GM21360 (cell line): ENCODE results near the gene HIGD2B.
"Not testable (repeated sequence)": the region's sequence is repeated elsewhere in the genome, so short reads cannot be mapped to it uniquely, and the experiment has no call there.

Source experiments
- ATAC-seq: cut with Tn5 transposase; IDR thresholded peaks from one replicate; pipeline ENCODE4 v1.9.1; 2021; ENCODE audit warnings: mild to moderate bottlenecking, moderate library complexity; ENCODE audit not compliant: unreplicated experiment

The HIGD2B gene, protein sequence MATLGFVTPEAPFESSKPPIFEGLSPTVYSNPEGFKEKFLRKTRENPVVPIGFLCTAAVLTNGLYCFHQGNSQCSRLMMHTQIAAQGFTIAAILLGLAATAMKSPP

DNA sequence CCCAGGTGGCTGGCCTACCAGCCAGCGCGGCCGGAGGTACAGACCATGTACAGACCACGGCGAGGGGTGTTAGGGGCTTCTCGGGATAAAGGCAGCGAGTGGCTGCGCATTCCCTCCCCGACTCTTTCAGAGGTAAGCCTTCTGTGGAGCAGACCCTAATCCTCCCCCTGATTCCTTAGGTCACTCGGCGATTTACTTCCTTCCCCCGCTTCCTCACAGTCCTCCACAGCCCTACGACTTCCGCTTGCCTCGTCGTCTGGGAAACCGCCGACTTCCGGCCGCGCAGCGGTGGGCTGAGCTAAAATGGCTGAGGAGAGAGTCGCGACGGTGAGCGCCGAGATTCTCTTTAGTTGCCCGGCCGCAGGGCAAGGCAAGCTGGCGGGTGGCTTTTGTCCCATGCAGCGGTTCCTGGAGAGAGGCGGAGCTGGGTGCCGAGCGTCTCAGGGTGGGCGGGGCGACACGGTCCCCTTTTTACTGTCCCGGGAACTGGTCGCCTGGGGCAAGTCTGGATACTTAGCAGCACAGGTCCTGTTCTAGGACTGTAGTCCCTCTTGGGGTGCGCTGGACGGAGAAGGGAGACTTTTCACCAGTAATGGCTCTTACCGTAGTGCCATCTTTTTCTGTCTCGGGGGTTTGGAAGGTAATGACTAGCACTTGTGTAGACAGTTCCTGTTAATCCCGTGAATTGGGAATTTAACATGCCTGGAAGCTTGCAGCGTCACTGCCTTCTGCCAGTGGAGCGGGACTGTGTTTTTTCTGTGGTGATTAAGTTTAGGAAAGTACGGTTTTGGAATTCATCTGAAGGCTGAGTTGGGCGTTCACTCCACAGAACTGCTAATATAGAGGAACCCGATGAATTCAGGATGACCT is at the start of gene HIGD2B, which contains the start of gene BBS4:
Gene HIGD2B, minus strand, starts transcription at position 258 of the 870 bp plus-strand sequence. CDS start 9,808 bp downstream, outside the sequence.
Gene BBS4, plus strand, starts transcription at position 283 of the 870 bp plus-strand sequence. Its CDS starts 21 bp downstream, at position 304.
- ATAC-seq = peak; percentile 93

DNA sequence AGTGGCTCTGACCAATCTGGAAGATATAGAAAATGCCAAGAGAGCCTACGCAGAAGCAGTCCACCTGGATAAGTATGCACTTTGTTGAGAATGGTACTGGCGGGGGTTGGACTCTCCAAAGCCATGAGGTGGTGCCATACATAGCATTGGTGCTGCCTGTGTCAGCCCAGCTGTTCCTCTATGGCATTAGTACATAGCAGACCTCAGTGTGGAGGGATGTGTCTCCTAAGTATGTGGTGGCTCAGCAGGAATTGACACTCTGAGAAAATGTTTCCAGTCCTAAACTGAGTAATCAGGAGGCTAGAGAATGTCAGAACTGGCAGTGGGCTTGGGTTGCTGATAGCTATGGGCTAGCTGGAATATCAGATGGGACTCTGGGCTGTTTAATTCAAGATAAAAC is 49.1 kb upstream of the HIGD2B start:
- ATAC-seq = no peak

DNA sequence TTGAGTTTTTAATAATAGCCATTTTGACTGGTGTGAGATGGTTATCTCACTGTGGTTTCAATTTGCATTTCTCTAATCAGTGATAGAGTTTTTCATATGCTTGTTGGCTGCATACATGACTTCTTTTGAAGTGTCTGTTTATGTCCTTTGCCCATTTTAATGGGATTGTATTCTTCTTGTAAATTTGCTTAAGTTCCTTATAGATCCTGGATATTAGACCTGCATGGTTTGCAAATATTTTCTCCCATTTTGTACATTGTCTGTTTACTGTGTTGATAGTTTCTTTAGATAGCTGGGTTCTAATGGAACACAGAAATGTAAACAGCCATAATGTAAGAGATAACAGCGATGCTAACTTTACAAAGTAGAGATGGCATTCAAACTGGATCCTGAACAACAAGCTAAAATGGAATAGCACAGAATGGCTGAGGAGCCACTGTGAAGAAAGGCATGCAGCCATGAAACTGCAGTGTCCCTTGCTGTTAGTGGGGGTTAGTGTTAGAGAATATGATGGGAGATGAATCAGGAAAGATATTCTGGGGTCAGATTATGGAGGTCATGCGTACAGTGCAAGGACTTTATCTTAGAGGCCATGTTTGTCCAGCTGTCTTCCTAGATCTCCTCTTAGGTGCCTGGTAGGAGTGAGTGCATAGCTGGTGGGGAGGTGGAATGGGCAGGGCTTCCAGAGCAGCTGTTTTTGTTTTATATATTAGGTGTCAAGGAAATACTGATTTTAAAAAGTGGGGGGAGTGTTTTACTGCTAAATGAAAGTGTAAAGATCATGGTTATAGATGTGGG is 48.2 kb upstream of the HIGD2B start:
- no peak for ATAC-seq

DNA sequence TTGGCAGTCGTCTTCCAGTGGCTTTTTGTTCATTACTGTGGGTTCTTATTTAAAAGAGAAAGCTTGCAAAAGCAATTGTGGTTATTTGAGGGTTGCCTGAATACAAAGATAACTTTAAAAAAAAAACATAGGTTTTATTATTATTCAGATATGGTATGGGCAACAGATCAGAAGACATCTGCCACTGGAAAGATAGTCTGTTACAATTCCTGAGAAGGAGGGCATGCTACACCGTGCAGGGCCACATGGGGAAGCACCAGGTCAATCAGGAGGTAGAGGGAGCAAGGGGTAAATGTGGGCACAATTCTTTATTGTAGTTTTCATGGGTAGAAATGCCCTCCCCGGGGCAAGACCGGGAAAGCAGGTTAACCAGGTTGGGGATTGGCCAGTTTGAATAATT is 46.5 kb upstream of the HIGD2B start:
- ATAC-seq = no peak

DNA sequence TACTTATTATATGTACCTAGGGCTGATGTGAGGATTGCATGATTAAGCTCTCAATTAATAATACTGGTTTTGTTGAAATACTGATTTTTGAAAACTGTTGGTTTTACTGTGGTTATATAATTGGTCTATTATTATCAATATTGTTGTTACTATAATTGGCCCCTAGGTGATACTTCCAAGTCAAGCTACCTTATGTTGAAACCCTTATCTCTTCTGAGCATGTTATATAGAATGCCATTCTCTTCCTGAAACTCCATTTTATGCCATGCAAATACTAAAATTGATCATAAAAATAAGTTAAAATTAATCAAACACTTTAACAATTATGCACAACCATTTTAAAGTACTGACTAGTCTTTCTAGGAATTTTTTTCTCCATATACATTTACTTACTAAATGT is 46.1 kb upstream of the HIGD2B start:
- no peak for ATAC-seq

DNA sequence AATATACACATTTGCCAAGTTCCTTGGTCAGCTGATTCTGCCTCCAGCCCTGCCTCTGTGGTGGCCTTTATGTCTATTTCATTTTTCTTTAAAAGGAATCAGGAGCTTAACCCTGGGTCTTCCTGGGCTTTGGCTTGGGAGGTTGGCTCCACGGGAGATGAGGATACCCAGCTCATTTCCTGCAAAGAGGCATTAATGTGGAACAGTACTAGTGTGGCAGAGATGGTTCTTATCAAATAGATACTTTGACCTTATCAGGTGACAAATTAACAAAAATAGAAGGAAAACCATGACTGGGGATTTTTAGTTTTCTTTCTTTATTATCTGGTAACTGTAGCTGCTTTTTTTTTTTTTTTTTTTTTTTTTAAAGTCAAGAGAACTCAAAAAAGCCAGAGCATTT is 42.8 kb upstream of the HIGD2B start:
- ATAC-seq = no peak

DNA sequence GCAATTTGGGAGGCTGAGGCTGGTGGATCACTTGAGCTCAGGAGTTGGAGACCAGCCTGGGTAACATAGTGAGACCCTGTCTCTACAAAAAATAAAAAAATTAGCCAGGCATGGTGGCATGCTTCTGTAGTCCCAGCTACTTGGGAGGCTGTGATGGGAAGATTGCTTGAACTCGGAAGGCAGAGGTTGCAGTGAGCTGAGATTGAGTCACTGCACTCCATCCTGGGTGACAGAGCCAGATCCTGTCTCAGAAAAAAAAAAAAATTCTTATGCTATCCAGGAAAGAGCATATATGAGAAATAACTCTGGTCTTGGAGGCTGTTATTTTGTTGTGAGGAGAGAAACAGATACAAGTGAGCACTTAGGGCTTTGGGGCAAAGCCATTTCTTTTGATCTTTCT is 42.3 kb upstream of the HIGD2B start:
- not testable (repeated sequence) for ATAC-seq

DNA sequence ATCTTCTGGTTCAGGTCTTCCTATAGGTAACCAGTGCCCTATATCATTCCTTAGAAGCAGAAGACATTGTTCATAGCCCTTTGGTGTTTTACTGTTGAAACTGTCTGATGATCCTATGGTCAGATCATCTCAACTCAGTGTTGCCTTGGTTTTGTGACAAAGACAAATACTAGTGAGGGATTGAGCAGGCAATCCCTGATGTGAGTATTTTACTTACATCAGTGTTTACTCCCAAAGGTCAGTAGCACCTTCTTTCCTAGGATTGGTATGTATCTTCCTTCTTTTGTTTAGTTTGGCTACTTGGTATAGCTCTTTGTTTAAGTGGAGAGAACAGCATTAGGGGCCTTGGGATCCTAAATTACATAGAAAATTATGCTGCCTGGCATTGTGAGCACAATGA is 41.2 kb upstream of the HIGD2B start:
- no peak for ATAC-seq

DNA sequence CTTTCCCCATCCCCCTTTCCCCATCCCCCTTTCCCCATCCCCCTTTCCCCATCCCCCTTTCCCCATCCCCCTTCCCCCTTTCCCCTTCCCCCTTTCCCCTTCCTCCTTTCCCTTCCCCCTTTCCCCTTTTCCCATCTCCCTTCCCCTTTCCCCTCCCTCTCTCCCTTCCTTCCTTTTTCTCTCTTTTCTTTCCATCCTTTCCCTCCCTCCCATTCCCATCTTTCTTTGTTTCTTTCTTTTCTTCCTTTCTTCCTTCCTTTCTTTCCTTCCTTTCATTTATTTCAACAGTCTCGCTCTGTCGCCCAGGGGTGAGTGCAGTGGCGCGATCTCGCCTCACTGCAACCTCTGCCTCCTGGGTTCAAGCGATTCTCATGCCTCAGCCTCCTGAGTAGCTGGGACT is 39.9 kb upstream of the HIGD2B start:
- ATAC-seq = not testable (repeated sequence)

DNA sequence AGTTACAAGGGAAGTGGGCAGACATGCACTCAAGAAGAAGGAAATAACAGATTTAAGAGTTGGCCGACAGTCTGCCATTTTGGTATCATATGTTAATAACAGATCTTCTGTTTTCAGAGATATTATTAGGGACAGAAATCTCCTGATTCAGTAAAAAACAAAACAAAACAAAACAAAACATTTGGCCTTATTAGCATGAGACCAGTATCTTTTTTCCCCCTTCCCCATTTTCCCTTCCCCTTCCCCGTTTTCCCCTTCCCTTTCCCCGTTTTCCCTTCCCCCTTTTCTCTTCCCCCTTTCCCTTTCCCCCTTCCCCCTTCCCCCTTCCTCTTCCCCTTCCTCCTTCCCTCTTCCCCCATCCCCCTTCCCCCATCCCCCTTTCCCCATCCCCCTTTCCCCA is 39.5 kb upstream of the HIGD2B start:
- no peak for ATAC-seq

DNA sequence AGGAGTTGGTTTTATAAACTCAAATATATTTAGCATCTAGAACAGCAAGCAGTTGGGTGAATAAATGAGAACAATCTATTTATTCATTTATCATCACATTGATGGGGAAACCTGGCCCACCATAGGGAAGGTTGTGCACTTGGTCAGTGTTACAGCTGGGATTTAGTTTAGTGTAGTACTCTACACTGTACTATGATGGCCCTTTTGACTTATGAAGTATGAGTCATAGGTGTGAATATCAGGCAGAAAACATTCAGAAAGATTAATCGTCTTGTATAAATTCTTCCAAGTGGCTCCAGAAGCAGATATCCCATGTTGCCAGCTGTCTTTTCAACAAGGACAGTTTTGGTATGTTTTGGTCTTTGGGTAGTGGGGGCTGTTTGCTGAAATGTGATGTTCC is 38.0 kb upstream of the HIGD2B start:
- no peak for ATAC-seq

DNA sequence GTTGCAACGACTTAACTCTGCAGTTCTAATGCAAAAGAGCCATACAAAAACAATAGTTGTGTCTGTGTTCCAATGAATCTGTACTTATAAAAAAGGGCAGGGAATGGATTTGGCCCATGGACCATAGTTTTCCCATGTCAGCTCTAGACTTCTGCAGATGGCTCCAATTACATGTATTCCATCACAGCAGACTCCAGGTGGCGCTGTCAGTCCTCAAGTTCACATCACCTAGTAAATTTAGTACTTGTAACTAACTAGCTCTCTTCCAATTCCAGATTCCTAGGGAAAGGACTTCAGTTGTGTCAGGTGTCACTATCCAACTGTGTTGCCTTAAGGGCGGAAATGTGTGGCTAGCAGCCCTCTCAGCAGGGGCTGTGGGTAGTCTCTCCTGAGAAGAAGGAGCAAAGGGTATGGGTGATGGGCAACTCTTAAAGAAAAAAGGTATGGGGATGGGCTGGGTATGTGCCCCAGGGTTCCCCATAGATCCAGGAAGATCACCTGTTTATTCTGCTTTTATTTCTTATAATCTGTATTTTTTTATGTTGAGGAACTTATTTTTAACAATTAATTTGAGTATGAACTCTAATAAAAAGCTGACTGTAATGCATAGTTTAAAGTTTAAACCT is 36.2 kb upstream of the HIGD2B start:
- no peak for ATAC-seq

DNA sequence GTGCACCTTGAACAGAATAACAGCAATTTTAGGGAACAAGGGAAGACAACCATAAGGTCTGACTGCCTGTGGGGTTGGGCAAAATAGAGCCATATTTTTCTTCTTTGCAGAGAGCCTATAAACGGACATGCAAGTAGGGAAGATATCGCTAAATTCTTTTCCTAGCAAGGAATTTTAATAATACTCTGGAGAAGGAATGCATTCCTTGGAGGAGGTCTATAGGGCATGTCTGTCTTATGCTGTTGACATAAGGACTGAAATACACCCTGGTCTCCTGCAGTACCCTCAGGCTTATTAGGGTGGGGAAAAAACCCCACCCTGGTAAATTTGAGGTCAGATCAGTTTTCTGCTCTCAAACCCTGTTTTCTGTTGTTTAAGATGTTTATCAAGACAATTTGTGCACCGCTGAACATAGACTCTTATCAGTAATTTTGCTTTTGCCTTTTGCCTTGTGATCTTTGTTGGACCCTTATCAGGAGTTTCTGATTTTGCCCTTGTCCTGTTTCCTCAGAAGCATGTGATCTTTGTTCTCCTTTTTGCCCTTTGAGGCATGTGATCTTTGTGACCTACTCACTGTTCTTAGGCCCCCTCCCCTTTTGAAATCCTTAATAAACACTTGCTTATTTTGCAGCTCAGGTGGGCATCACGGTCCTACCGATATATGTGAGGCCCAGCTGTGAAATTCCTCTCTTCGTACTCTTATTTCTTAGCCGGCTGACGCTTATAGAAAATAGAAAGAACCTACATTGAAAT is 22.7 kb upstream of the HIGD2B start:
- ATAC-seq = not testable (repeated sequence)

DNA sequence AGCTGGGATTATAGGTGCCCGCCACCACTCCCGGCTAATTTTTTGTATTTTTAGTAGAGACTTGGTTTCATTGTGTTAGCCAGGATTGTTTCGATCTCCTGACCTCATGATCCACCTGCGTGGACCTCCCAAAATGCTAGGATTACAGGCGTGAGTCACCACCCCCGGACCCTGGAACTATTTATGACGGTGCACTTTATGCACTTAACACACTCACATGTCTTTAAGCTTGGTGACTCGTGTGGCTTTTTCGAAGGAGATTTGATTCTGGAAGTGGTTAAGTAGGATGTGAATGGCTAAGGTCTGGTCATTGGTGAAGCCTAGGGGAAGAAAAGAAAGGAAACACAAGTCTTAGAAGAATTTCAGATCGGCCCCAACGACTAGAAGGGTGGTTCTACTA is 20.3 kb upstream of the HIGD2B start:
- ATAC-seq = no peak

DNA sequence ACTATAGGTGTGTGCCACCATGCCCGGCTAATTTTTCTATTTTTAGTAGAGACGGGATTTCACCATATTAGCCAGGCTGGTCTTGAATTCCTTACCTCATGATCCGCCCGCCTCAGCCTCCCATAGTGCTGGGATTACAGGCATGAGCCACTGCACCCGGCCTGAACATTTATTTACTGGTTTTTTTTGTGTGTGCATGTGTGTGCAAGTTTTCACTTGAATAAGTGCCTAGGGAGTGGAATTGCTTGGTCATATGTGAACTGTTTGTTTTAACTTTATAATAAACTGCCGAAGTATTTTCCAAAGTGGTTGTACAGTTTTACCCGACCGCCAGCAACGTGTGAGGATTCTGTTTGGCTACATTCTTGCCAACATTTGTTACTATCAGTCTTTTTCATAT is 14.1 kb upstream of the HIGD2B start:
- no peak for ATAC-seq

DNA sequence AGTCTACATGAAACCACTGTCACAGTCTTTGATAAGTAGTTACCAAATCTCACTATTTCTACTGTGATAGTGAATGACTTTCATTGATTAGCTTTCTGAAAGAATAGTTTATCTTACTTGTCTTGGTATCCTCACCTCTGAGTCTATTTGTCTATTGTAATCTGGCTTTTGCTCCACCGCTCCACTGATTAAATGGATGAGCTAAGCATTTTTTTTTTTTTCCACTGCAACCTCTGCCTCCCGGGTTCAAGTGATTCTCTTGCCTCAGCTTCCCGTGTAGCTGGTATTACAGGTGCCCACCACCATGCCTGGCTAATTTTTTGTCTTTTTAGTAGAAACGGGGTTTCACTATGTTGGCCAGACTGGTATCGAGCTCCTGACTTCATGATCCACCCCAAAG is 13.0 kb upstream of the HIGD2B start:
- ATAC-seq = no peak

DNA sequence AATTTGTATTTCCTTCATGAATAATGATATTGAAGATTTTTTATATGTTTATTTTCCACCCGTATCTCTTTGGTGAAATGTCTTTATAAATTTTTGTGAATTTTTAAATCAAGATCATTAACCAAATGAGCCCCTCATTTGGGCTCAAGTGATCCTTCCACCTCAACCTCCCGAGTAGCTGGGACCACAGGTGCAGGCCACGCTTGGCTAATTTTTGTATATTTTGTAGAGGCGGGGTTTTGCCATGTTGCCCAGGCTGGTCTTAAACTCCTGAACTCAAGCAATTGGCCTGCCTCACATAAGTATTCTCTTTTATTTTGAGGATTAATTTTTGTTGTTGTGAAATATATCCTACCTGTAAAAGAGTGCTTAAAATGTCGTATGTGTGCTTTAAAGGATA is 5.0 kb upstream of the HIGD2B start:
- ATAC-seq = no peak

DNA sequence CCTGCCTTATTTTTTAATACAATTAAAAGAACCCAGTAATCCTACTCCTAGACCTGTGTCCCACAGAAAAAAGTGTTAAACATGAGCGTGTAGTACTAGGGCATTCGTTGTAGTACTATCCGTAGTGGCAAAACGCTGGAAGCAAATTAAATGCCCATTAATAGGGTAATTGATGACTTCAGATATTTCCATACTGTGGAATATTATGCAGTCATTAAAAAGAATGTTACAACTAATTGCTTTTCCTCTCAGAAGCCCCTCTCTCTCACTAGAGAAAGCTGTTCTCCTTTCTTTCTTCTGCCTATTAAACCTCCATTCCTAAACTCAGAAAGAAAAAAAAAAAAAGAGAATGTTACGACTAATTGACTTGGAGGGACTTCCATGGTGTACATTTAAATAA is 2.7 kb upstream of the HIGD2B start:
- no peak for ATAC-seq

DNA sequence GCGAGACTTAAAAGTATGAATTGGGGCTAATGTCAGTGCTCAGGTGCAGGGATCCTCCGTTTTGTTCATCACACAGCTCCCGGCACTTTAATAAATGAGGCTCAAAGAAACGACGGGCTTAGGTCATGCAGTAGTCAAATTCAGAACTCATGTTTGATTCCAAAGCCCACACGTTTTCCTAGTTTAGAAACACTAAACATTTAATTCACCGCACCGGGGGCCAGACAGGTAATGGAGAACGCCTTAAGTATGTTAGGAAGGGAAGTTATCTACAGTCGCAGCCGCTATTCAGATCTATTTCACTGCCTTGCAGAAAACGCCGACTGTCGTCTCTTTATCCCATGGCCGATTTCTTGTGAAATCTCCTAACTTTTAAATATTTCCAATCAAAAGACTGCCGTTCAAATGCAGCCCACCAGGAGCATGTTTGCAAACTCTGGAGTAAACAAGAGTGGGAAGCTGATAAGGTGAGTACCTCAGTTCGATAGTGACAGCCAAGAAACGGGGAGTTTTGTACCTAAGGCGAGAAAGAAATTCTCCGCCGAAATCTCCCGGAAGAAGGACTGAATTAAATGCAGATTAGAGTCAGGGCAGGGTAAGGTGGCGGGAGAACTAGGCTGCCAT is 569 bp downstream of the HIGD2B start:
- ATAC-seq = no peak

DNA sequence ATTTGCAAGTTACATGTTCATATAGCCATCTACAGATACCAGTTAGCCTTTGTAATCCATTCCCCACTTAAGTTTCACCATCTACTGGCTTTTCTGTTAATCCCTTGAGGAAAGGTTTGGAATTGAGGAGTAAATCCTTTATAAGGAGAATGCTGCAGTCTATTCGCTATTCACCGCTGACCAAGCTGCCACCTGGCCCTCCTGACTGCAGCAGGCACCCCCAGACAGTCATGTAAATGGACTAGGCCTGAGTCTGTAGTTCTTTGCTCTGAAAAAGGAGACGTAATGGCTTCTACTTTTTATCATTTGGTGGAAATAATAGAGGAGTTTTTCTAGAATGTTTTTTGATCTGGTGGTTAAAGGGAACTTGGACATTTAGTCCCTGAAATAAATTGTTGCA is 3.2 kb downstream of the HIGD2B start:
- ATAC-seq = no peak
